T-helper 1 cell treated with Interleukin-12 subunit alpha and Interleukin-12 subunit beta and Interleukin-4 antibody, amounts not matched to agents 30 μg/mL and 1 μg/mL, for 36 hours (primary cell): ENCODE measurements around the gene EMX2.

Source experiments
- H3K27ac Mint-ChIP-seq: one replicate; pipeline ENCODE4 v1.8.0; 2021; ENCODE audit warnings: mild to moderate bottlenecking, mixed read lengths
- H3K27me3 Mint-ChIP-seq: one replicate; pipeline ENCODE4 v1.8.0; 2021; ENCODE audit warnings: low read depth, mixed read lengths
- H3K36me3 Mint-ChIP-seq: one replicate; pipeline ENCODE4 v1.8.0; 2021; ENCODE audit warnings: low read depth, mixed read lengths
- H3K4me1 Mint-ChIP-seq: one replicate; pipeline ENCODE4 v1.8.0; 2021; ENCODE audit warnings: low read depth, mixed read lengths
- H3K4me3 Mint-ChIP-seq: one replicate; pipeline ENCODE4 v1.8.0; 2021; ENCODE audit warnings: mild to moderate bottlenecking, moderate library complexity, mixed read lengths
- H3K9me3 Mint-ChIP-seq: one replicate; pipeline ENCODE4 v1.8.0; 2021; ENCODE audit warnings: mixed read lengths

Gene EMX2

DNA sequence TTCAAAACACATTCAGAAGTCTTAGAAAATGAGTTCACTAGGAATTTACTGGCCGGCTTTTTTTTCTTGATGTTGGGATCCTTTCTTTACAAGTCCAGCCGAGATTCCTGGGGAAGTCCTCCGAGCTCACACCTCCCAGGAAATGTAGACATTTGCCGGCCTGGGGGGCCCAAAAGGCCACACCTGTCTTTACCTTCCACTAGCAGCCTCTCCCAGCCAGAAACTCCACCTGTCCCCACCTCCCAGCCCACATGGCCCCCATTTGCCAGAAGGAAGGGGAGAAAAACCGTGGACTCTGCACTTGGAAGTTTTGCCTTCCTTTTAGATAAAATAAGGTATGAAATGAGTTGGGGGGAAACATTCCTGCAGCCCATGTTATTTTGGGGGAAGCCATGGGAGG, 27.6 kb upstream of the EMX2 start:
- Mint-ChIP-seq H3K36me3 (no peaks in the 10 kb centered on the region), H3K27me3 (peaks cover 9% of the 10 kb centered on the region), H3K27ac (no peak overlapping the region), H3K4me3 (no peak overlapping the region), H3K9me3 (no peaks in the 10 kb centered on the region), H3K4me1 (no peaks in the 10 kb centered on the region)

DNA sequence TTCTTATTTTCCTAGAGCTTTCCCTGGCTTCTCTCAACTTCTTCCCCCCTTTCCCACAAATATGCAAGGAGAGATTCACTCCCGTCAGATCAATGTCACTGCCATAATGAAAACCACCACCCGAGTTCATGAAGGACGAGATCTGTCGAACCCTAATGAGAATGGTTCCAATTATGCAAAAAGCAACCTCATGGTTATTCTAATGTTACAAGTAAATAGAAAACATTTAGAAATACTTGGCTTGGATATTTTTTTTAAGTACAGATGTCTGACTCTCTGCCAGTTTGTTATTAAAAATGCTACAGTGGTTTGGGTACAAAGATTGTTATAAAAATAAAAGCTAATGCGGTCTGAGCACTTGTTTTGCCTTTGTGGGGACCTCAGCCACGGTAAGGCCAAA, 25.9 kb upstream of the EMX2 start:
- no peaks in the 10 kb centered on the region for H3K36me3 Mint-ChIP-seq
- H3K27me3 Mint-ChIP-seq = peaks cover 17% of the 10 kb centered on the region
- no peak overlapping the region for H3K27ac Mint-ChIP-seq
- H3K9me3 Mint-ChIP-seq = no peaks in the 10 kb centered on the region
- no peak overlapping the region for H3K4me3 Mint-ChIP-seq
- no peaks in the 10 kb centered on the region for H3K4me1 Mint-ChIP-seq

- Mint-ChIP-seq H3K27me3 (peaks cover 23% of the 10 kb centered on the region), H3K4me1 (no peaks in the 10 kb centered on the region), H3K27ac (no peak overlapping the region), H3K4me3 (no peak overlapping the region), H3K36me3 (no peaks in the 10 kb centered on the region), H3K9me3 (no peaks in the 10 kb centered on the region)
Observed at GRCh38 chr10:117518246-117518645, 24.3 kb upstream of the EMX2 start.

DNA sequence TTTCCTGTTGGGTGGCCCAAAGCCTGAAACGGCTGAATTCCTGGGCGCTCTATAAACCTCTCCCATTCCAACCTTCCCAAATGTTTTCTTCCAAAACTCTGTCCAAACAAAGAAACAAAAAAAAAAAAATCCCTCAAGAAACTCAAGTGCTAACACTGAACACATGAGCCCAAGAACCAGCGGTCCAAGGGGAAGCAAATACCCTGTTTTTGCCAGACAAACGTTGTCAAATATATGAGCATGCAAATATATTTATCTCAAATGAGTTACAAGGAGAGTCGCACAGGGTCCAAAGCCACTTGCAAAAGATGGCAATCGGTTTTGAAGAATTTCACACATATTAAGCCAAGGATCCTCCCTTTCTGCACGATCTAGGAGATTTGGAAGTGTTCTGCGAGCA, 23.3 kb upstream of the EMX2 start:
- H3K36me3 Mint-ChIP-seq = no peaks in the 10 kb centered on the region

DNA sequence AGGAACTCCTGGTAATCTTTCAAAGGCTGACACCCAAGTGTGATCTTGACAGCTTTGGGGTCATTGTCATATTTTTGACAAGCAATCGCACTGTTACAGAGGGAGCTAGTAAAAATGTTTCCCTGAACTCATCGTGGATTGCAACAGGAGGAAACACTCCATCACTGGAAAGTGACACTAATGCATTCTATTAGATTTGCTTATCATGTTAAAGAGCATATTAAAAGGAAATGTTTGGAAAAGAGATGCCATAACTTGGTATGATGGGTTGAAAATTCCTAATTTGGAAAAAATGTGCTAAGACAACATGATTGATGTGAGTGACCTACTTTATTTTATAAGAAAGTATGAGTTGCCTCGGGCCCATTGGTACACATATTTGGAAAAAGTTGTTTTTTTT, 22.7 kb upstream of the EMX2 start:
- H3K4me1 Mint-ChIP-seq = no peaks in the 10 kb centered on the region
- no peak overlapping the region for H3K4me3 Mint-ChIP-seq
- peaks cover 29% of the 10 kb centered on the region for H3K27me3 Mint-ChIP-seq

More for the DNA sequence above, 23.3 kb upstream of the EMX2 start:
- H3K4me1 Mint-ChIP-seq = no peaks in the 10 kb centered on the region
- no peak overlapping the region for H3K27ac Mint-ChIP-seq
- H3K9me3 Mint-ChIP-seq = no peaks in the 10 kb centered on the region
- no peak overlapping the region for H3K4me3 Mint-ChIP-seq
- peaks cover 26% of the 10 kb centered on the region for H3K27me3 Mint-ChIP-seq

GRCh38 chr10:117530791-117531190, 11.8 kb upstream of the EMX2 start:
- Mint-ChIP-seq H3K27me3 (peaks cover 76% of the 10 kb centered on the region), H3K9me3 (no peaks in the 10 kb centered on the region), H3K4me3 (no peak overlapping the region), H3K4me1 (peaks cover 1% of the 10 kb centered on the region), H3K36me3 (peaks cover 2% of the 10 kb centered on the region), H3K27ac (no peak overlapping the region)

More for the DNA sequence above, 22.7 kb upstream of the EMX2 start:
- Mint-ChIP-seq H3K9me3 (no peaks in the 10 kb centered on the region), H3K36me3 (no peaks in the 10 kb centered on the region), H3K27ac (no peak overlapping the region)

- no peaks in the 10 kb centered on the region for H3K9me3 Mint-ChIP-seq
- peaks cover 1% of the 10 kb centered on the region for H3K4me1 Mint-ChIP-seq
- no peak overlapping the region for H3K4me3 Mint-ChIP-seq
- peaks cover 2% of the 10 kb centered on the region for H3K36me3 Mint-ChIP-seq
- H3K27ac Mint-ChIP-seq = no peak overlapping the region
- peaks cover 80% of the 10 kb centered on the region for H3K27me3 Mint-ChIP-seq
Observed at GRCh38 chr10:117531371-117532002, 11.1 kb upstream of the EMX2 start.

GRCh38 chr10:117532003-117532385, 10.6 kb upstream of the EMX2 start:
- Mint-ChIP-seq H3K4me1 (peaks cover 1% of the 10 kb centered on the region), H3K27ac (no peak overlapping the region), H3K4me3 (no peak overlapping the region), H3K27me3 (peaks cover 85% of the 10 kb centered on the region), H3K9me3 (no peaks in the 10 kb centered on the region), H3K36me3 (peaks cover 2% of the 10 kb centered on the region)

DNA sequence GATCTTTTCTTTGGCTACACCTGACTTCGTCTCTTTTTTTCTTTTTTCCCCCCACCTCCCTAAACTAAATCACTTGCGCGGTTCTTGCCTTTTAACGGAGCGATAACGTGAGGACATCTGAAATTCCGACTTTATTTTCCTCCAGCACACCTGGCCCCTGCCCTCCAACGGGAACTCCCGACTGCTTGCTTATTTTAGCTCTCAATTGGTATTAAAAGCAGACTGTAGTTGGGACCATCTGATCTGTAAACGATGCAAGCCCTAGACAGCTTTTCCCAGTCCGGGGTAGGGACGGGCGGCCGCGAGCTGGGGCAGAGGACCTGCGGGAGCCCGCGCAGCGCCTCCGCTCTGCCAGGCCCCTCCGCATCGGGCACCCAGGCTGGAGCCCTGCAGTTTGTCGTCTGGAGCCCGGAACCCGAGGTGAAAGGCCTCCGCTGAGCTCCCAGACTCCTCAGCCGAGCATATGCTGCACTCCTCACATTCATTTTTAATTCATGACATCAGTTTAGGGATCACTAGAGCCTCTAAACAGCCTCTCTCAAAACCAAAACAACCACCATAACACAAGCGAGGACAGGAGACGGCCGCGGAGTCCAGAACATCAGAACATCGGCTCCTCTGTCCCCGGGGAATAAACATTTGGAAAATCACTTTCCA, 10.0 kb upstream of the EMX2 start:
- peaks cover 85% of the 10 kb centered on the region for H3K27me3 Mint-ChIP-seq
- H3K4me3 Mint-ChIP-seq = no peak overlapping the region

DNA sequence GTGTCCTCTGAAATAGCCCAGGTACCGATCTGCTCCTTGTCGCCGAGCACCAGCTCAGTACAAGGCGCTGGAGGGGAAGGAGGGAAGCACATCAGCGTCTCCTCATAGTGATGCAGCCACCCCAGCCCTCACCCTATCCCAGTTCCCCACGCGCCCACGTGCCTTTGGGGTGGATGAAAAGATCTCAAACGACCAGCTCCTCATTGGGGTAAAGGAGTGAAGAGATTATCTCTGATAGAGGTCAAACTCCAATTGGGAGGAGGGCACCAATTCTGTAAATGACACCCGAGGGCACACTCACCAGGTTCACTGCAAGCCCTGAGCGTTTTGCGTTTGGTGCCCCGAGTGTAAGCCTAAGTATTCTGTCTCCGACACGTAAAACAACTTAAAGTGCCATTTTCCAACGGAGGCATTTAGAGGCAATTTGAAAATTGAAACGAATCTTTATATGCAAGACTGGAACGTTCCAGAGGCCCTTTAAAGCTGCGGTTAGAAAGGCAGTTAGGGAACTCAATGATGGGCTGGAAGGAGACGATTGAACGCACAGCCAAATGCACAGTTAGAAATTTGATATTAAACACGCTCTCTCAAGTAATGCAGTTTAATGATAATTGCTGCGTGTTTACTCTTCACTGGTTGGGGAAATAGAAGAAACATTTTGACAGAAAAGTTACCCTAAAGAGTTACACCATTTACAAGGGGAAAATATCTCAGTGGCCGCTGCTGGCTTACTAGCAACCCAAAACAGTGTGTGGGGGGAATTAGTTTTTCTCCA, 8.9 kb upstream of the EMX2 start:
- no peak overlapping the region for H3K27ac Mint-ChIP-seq
- H3K4me1 Mint-ChIP-seq = peaks cover 1% of the 10 kb centered on the region
- no peaks in the 10 kb centered on the region for H3K9me3 Mint-ChIP-seq
- peaks cover 2% of the 10 kb centered on the region for H3K36me3 Mint-ChIP-seq
- H3K4me3 Mint-ChIP-seq = no peak overlapping the region
- H3K27me3 Mint-ChIP-seq = peaks cover 86% of the 10 kb centered on the region

More for the DNA sequence above, 10.0 kb upstream of the EMX2 start:
- Mint-ChIP-seq H3K9me3 (no peaks in the 10 kb centered on the region), H3K36me3 (peaks cover 2% of the 10 kb centered on the region), H3K4me1 (peaks cover 1% of the 10 kb centered on the region), H3K27ac (no peak overlapping the region)

DNA sequence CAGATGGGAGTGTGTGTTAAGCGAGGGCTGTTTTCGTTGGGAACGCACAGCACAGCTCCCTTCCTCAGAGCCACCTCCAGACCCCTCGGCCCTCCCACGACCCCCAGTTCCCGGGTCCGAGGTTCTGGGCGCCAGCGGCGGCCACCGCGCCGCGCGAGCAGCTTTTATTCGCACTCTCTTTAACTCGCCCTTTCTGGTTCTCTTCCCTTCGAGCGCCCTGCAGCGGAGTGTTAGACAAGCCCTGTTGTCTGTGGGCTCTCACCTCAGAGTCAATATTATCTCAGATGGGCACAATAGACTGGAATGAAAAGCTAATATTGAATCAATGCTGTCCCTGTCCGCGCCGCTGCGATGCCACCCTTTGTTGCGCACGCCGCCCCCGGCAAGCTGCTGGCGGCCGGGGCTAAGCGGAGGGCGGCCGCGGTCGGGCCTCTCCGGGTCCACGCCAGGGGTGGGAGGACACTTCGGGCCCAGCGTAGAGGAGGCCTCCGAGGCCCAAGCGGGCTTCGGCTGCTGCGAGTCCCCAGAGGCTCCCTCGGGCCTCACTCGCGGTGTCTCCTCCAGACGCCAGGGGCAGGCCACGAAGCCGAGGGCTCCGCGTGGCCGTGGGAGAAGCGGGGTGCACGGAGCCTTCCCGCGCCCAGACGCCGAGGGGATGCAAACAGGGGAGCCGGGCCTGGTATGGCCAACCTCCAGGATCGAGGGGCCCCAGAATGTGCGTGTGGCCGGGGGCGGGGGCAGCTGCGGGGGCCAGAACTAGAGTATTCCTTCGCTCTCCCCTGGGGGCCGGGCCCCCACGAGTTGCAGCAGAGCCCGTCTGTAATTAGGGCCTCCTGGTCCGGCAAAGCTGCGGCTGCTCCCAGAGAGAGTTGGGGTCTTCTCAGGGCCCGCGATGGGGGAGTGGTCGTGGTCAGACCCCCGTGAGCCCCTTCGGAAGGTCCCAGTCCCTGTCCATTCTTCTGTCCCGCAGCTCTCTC, 7.9 kb upstream of the EMX2 start:
- no peak overlapping the region for H3K4me3 Mint-ChIP-seq
- H3K27ac Mint-ChIP-seq = no peak overlapping the region
- peaks cover 1% of the 10 kb centered on the region for H3K4me1 Mint-ChIP-seq
- no peaks in the 10 kb centered on the region for H3K9me3 Mint-ChIP-seq
- peaks cover 2% of the 10 kb centered on the region for H3K36me3 Mint-ChIP-seq
- peaks cover 87% of the 10 kb centered on the region for H3K27me3 Mint-ChIP-seq

DNA sequence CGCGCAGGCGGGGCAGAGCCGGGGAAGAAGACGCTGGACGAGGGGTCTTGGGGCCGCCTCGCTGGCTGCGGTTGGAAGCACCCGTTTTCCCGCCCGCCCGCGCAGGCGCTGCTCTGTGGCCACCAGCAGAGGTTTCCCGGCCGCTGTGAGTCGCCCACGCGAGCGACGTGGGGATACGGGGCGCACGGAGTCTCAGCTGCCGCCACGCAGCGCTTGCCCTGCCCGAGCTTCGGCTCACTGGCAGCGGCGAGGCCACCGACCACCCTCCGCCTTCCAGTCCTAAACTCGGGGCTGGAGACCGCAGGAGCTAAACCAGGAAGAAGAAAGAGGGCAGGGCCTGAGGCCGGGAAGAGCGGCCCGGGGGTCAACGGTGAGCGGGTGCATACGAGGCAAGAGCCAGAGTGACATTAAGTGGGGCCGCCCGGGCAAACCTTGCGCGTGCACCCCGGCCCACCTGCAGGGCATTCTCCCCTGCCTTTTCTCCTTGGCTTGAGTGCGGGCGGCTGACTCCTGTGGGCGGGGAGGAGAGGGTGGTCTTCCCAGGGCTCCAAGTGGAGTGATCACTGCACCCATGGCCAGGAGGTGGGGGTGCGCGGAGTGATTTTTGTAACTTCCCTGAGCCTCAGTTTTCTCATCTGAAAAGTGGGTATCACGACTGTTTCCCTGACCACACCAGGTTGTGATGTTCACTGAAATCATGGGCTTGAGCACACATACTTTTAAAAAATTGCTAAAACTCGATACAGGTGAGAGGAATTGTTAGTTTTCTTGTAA, 7.1 kb upstream of the EMX2 start:
- Mint-ChIP-seq H3K4me1 (peaks cover 1% of the 10 kb centered on the region), H3K4me3 (no peak overlapping the region), H3K27me3 (peaks cover 87% of the 10 kb centered on the region), H3K9me3 (no peaks in the 10 kb centered on the region), H3K27ac (no peak overlapping the region), H3K36me3 (peaks cover 2% of the 10 kb centered on the region)

DNA sequence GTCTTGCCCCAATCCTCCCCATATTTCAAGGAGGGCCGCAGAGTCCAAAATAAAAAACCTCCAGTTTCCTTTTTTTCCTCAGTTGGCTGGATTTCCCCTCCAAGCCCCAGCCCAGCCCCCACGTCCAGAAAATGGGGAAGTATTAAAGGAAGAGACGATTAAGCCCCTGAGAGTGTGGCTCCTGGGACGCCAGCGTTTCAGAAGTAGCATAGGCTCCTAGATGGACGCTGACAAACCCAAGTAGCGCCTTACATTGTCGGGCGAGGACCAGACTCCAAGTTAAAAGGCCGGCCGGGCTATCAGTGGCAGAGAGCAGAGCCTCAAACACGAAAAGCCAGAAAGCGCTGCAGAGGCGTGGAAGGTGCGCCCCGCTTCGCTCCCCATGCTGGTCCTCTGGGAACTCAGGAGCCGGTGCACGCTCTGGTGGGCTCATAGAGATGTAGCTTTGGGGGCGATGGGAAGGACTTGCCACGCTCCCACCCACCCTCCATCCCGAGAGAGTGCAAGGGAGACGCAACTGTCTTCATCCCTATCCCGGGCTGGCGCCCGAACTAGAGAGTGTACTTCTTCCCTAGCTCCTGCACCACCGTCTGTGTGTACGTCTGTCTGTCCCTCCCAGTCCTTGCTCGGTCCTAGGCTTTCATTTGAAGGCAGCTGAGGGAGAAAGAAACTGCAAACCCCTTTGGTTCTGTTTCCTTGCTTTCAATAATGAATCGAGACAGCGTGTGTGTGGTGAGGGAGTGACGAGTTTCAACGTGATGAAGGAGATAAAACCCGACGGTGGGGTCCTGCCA, 6.3 kb upstream of the EMX2 start:
- Mint-ChIP-seq H3K9me3 (no peaks in the 10 kb centered on the region), H3K4me3 (no peak overlapping the region), H3K27ac (peak overlapping the region; percentile 57), H3K4me1 (peaks cover 1% of the 10 kb centered on the region), H3K36me3 (peaks cover 2% of the 10 kb centered on the region), H3K27me3 (peaks cover 87% of the 10 kb centered on the region)
